Heart left ventricle (tissue), 16 donors: ENCODE measurements around the gene DUS1L. TPM values are rescaled to one million over a fixed set of nuclear protein-coding genes. Genes with fewer than 3 reads are reported as not detected.

ENCODE experiments used
- ATAC-seq, 4 donors: fragments of 200-7000 bp; cut with Tn5 transposase; one replicate each; pipeline ENCODE4 v1.9.1; 2020 to 2022; ENCODE audit warnings: moderate library complexity in 4 of 4, mild to moderate bottlenecking in 3 of 4, moderate number of reproducible peaks in 1 of 4
- DNase-seq, 5 donors: peaks; one replicate each; pipeline ENCODE4 v3.0.0-alpha.2; 2020
- H3K27ac ChIP-seq, 12 donors: fragments of 200-600 bp; sonication (generic) in 4 of 12; one replicate each; pipeline versions ENCODE4 v1.5.0 to v1.8.0; 2016 to 2022; ENCODE audit warnings: mild to moderate bottlenecking in 2 of 12
- H3K27me3 ChIP-seq, 9 donors: fragments of 200-600 bp; sonication (generic) in 2 of 9; one replicate each; pipeline versions ENCODE4 v1.5.1 to v1.8.0; 2016 to 2022; ENCODE audit warnings: mild to moderate bottlenecking in 3 of 9
- H3K36me3 ChIP-seq, 9 donors: fragments of 200-600 bp; sonication (generic) in 2 of 9; one replicate each; pipeline versions ENCODE4 v1.5.0 to v1.8.0; 2018 to 2022; ENCODE audit warnings: mild to moderate bottlenecking in 2 of 9
- H3K4me1 ChIP-seq, 12 donors: fragments of 200-600 bp; sonication (generic) in 4 of 12; one replicate each; pipeline versions ENCODE4 v1.5.0 to v1.8.0; 2016 to 2022; ENCODE audit warnings: mild to moderate bottlenecking in 3 of 12
- H3K4me3 ChIP-seq, 12 donors: fragments of 200-600 bp; sonication (generic) in 4 of 12; one replicate each; pipeline versions ENCODE4 v1.5.0 to v1.8.0; 2017 to 2022; ENCODE audit warnings: mild to moderate bottlenecking in 9 of 12, moderate library complexity in 4 of 12
- H3K9me3 ChIP-seq, 12 donors: fragments of 200-600 bp; sonication (generic) in 4 of 12; one replicate each; pipeline versions ENCODE4 v1.5.0 to v1.8.0; 2016 to 2022; ENCODE audit warnings: mild to moderate bottlenecking in 1 of 12
- POLR2A ChIP-seq, 2 donors: fragments of 450-650 bp; IDR thresholded peaks; one replicate each; pipeline ENCODE4 v1.6.1; 2017; ENCODE audit warnings: antibody characterized with exemption in 2 of 2, mild to moderate bottlenecking in 2 of 2, moderate library complexity in 2 of 2
- WGBS, 4 donors: extraction: QIAGEN DNeasy Blood & Tissue Kit in 2 of 4; methylation state at CpG; one replicate each; pipeline versions ENCODE4 v1.1.5 to v1.1.7; 2013 to 2018; 5-methylcytosine and 5-hydroxymethylcytosine counted together
- intact Hi-C, 10 donors: fragments of 100-400 bp; cut with DNase I; formaldehyde crosslinking; loops; one replicate each; pipeline versions ENCODE4 v1.11.1 to v1.14.2; 2022
- polyA plus RNA-seq, 2 donors: library from polyadenylated mRNA; stranded (reverse); fragments of 200-250 nt; gene quantifications; one replicate each; pipeline ENCODE4 v1.2.3, GENCODE V29; 2013
- total RNA-seq, 9 donors: library from RNA; depleted of rRNA in 2 of 9; stranded (reverse); fragments of >200 nt in 2 of 9; fragmentation: NEBNext Ultra II Directional in 3 of 9; extraction: Animal tissue kit (Norgen Biotek cat#: 25700) in 3 of 9; gene quantifications; one replicate each; pipeline versions ENCODE4 v1.1.0 to v1.2.4, GENCODE V29; 2016 to 2023
- TF ChIP-seq, protein P1 (sequence below), 12 donors: fragments of 200-600 bp; sonication (generic) in 4 of 12; IDR thresholded peaks; one replicate each; pipeline versions ENCODE4 v1.5.0 to v1.8.0; 2018 to 2022; ENCODE audit warnings: antibody characterized with exemption in 12 of 12, mild to moderate bottlenecking in 5 of 12
- donor health status: ischemic (EF 13 %, LVEDD 7.1; RV severe dilation, severe dysfunction).
- donor health status: healthy with polysubstance abuse.
- donor health status: DM: no; HTN: yes; CAD: no.
- donor health status: DM: no; HTN: no; CAD: no.
- donor health status: ischemic (EF 25% LVEDD 6.9; RV normal size, moderate dysfunction).
- donor health status: ischemic (EF 25% LVEDD 5.7; RV mildly dilated, moderate dysfunction).
- donor health status: healthy.
- donor health status: DM: yes; HTN: yes; CAD: no.
- donor health status: ischemic (EF 35%, LVEDD 5.7; RV mildly dilated, moderate dysfunction).
- donor health status: nonischemic (EF 11% LVEDD 7.7; RV severe dilation, severe dysfunction).
- donor health status: DM: yes; HTN: yes; CAD: no.
- donor health status: PGD.
- donor health status: ischemic (EF 29% LVEDD 5.4; RV normal size, mild dysfunction).
- donor health status: nonischemic (EF 23%, LVEDD 6.1; RV moderate dilation, normal function).

The DUS1L gene
- total and polyA plus RNA-seq, 11 donors: 41.5 to 113 (median 60.4) TPM

DNA sequence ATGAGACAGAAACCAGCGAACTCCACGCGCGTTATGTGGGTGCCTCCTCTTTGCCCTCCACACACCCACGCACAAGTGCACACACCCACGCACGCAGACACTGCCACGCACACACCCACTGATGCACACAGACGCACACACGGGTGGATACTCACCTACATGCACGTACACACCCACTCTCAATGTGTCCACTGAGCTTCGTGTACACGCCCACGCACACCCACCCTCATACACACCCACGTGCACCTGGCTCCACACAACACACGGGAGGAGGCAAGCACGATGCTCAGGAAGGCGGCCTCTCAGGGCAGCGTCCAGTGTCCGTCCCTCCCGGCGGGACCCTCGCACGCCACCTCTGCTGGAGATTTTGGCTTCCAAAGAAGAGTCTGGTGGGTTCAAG lies 18.2 kb downstream of the DUS1L start:
- Histone ChIP-seq H3K27me3 (no peaks in the 10 kb centered on the region), H3K9me3 (no peaks in the 10 kb centered on the region), H3K36me3 (peaks cover 0 to 35% (median 8%) of the 10 kb centered on the region in 9 donors), H3K4me1 (peaks cover 1 to 22% (median 12%) of the 10 kb centered on the region in 12 donors), H3K4me3 (no peak overlapping the region), H3K27ac (no peak overlapping the region)
- ATAC-seq (no peak), DNase-seq (peak in 1 of 5 donors; percentile 16)
- TF ChIP-seq POLR2A (IDR thresholded peaks at IDR 0.05): no peak
- TF ChIP-seq, protein P1, sequence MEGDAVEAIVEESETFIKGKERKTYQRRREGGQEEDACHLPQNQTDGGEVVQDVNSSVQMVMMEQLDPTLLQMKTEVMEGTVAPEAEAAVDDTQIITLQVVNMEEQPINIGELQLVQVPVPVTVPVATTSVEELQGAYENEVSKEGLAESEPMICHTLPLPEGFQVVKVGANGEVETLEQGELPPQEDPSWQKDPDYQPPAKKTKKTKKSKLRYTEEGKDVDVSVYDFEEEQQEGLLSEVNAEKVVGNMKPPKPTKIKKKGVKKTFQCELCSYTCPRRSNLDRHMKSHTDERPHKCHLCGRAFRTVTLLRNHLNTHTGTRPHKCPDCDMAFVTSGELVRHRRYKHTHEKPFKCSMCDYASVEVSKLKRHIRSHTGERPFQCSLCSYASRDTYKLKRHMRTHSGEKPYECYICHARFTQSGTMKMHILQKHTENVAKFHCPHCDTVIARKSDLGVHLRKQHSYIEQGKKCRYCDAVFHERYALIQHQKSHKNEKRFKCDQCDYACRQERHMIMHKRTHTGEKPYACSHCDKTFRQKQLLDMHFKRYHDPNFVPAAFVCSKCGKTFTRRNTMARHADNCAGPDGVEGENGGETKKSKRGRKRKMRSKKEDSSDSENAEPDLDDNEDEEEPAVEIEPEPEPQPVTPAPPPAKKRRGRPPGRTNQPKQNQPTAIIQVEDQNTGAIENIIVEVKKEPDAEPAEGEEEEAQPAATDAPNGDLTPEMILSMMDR (IDR thresholded peaks at IDR 0.05): no peak
- 90 to 96% (median 91%) methylated on average over 24 of the region's 24 CpGs for WGBS, 4 donors
- intact Hi-C loops: no loop called here

- no peak overlapping the region for H3K27ac ChIP-seq
- no peak for ATAC-seq
- peaks cover 0 to 35% (median 8%) of the 10 kb centered on the region in 9 donors for H3K36me3 ChIP-seq
- H3K9me3 ChIP-seq: no peaks in the 10 kb centered on the region
- peaks cover 0 to 20% (median 10%) of the 10 kb centered on the region in 12 donors for H3K4me1 ChIP-seq
- intact Hi-C loops: loop anchor here in 1 of 10 donors (1.0 kb wide), 1 partner anchor 26 kb away; no protein-coding TSS in a partner anchor
- H3K4me3 ChIP-seq: no peak overlapping the region
- DNase-seq: no peak
- no peaks in the 10 kb centered on the region for H3K27me3 ChIP-seq
- 88 to 92% (median 90%) methylated on average over 21 of the region's 21 CpGs for WGBS, 4 donors
- no peak for TF ChIP-seq POLR2A (IDR thresholded peaks at IDR 0.05)
- TF ChIP-seq, protein P1 (IDR thresholded peaks at IDR 0.05): no peak
Observed at GRCh38 chr17:82046903-82047302, 18.7 kb downstream of the DUS1L start.

GRCh38 chr17:82045936-82046484 lies 19.6 kb downstream of the DUS1L start:
- TF ChIP-seq, protein P1 (IDR thresholded peaks at IDR 0.05): no peak
- TF ChIP-seq POLR2A (IDR thresholded peaks at IDR 0.05): no peak
- 73 to 90% (median 83%) methylated on average over 12 to 14 of the region's 14 CpGs for WGBS, 4 donors
- intact Hi-C loops: loop anchor here in 1 of 10 donors (1.0 kb wide), 1 partner anchor 27 kb away; no protein-coding TSS in a partner anchor

DNA sequence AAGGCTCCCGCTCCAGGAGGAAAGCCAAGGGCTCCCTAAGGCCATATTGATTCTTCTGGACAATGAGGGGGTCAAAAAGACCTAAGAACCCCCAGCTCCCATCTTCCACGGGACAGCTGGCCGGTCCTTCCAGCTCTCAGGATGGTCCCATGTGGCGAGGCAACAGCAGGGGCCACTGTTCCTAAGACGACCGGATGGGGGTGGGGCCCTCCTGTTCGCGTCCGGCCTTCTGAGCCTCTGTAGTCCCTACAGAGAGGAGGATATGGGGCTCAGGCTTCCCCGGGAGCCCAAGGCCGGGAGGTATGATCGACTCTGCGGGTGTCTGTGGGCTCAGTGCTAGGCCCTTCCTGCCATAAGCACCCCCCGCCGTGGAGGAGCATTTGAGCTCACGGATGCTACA lies 22.1 kb downstream of the DUS1L start:
- WGBS, 4 donors: 54 to 65% (median 64%) methylated on average over 12 to 16 of the region's 16 CpGs
- TF ChIP-seq POLR2A (IDR thresholded peaks at IDR 0.05): no peak
- TF ChIP-seq, protein P1 (IDR thresholded peaks at IDR 0.05): no peak
- intact Hi-C loops: no loop called here
- Histone ChIP-seq H3K4me1 (peaks cover 0 to 6% (median 0%) of the 10 kb centered on the region in 12 donors), H3K27ac (no peak overlapping the region), H3K9me3 (no peaks in the 10 kb centered on the region), H3K36me3 (peaks cover 0 to 18% (median 2%) of the 10 kb centered on the region in 9 donors), H3K27me3 (no peaks in the 10 kb centered on the region), H3K4me3 (no peak overlapping the region)
- no peak for DNase-seq
- no peak for ATAC-seq

More at GRCh38 chr17:82045936-82046484, 19.6 kb downstream of the DUS1L start:
- H3K36me3 ChIP-seq: peaks cover 0 to 35% (median 8%) of the 10 kb centered on the region in 9 donors
- ATAC-seq: no peak
- H3K27me3 ChIP-seq: no peaks in the 10 kb centered on the region
- H3K4me1 ChIP-seq: peaks cover 0 to 17% (median 10%) of the 10 kb centered on the region in 12 donors
- H3K4me3 ChIP-seq: no peak overlapping the region
- no peaks in the 10 kb centered on the region for H3K9me3 ChIP-seq
- DNase-seq: no peak
- no peak overlapping the region for H3K27ac ChIP-seq
